Measurements from ENCODE around the gene ENO2. TPM values are rescaled to one million over a fixed set of nuclear protein-coding genes. Genes with fewer than 3 reads are reported as not detected.

Gene ENO2
- total RNA-seq, 2 experiments from 2014 or later = 106 to 171 TPM

GRCh38 chr12:6921996-6922946 lies 7.9 kb downstream of the ENO2 start:
- no peak for DNase-seq
- Mint-ChIP-seq H3K27me3 (no peaks in the 10 kb centered on the region), H3K4me1 (peaks cover 54% of the 10 kb centered on the region), H3K9me3 (ENCODE audit: low read depth) (no peaks in the 10 kb centered on the region), H3K36me3 (peaks cover 28% of the 10 kb centered on the region), H3K4me3 (no peak overlapping the region), H3K27ac (peak overlapping the region; percentile 55)
- no peak for ATAC-seq
- CTCF ChIA-PET = interaction anchor here (1.0 to 11.0 kb wide), 6 partner anchors 10 to 190 kb away, joined by 3 to 116 read pairs (median 4); no protein-coding TSS in a partner anchor

DNA sequence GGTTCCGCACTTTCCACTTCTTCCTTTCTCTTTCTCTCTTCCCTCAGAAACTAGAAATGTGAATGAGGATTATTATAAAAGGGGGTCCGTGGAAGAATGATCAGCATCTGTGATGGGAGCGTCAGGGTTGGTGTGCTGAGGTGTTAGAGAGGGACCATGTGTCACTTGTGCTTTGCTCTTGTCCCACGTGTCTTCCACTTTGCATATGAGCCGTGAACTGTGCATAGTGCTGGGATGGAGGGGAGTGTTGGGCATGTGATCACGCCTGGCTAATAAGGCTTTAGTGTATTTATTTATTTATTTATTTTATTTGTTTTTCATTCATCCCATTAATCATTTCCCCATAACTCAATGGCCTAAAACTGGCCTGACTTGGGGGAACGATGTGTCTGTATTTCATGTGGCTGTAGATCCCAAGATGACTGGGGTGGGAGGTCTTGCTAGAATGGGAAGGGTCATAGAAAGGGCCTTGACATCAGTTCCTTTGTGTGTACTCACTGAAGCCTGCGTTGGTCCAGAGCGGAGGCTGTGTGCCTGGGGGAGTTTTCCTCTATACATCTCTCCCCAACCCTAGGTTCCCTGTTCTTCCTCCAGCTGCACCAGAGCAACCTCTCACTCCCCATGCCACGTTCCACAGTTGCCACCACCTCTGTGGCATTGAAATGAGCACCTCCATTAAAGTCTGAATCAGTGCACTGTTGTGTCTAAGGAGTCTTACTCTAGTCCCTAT lies 8.8 kb downstream of the ENO2 start:
- DNase-seq = no peak
- CTCF ChIA-PET = interaction anchor here (0.6 to 11.0 kb wide), 13 partner anchors 8 to 223 kb away, joined by 3 to 116 read pairs (median 12); partner anchors contain the start of genes C12orf57, C1RL, ENO2 and LRRC23
- Mint-ChIP-seq H3K27me3 (no peaks in the 10 kb centered on the region), H3K4me1 (peaks cover 49% of the 10 kb centered on the region), H3K4me3 (no peak overlapping the region), H3K9me3 (ENCODE audit: low read depth) (no peaks in the 10 kb centered on the region), H3K36me3 (peaks cover 23% of the 10 kb centered on the region), H3K27ac (peak overlapping the region; percentile 0)
- no peak for ATAC-seq

GRCh38 chr12:6923851-6924250 lies 9.5 kb downstream of the ENO2 start:
- peak overlapping the region; percentile 77 for H3K27ac Mint-ChIP-seq
- ATAC-seq (no peak), DNase-seq (no peak)
- peaks cover 25% of the 10 kb centered on the region for H3K36me3 Mint-ChIP-seq
- peaks cover 54% of the 10 kb centered on the region for H3K4me1 Mint-ChIP-seq
- CTCF ChIA-PET = interaction anchor here (0.6 to 11.0 kb wide), 17 partner anchors 9 to 222 kb away, joined by 3 to 116 read pairs (median 5); partner anchors contain the start of genes C12orf57, C1RL, ENO2 and LRRC23
- H3K9me3 Mint-ChIP-seq (ENCODE audit: low read depth) = no peaks in the 10 kb centered on the region
- no peak overlapping the region for H3K4me3 Mint-ChIP-seq
- H3K27me3 Mint-ChIP-seq = no peaks in the 10 kb centered on the region

GRCh38 chr12:6925239-6925539 lies 10.8 kb downstream of the ENO2 start:
- ATAC-seq (no peak), DNase-seq (no peak)
- Mint-ChIP-seq H3K27ac (no peak overlapping the region), H3K9me3 (ENCODE audit: low read depth) (no peaks in the 10 kb centered on the region), H3K27me3 (no peaks in the 10 kb centered on the region), H3K4me3 (no peak overlapping the region), H3K4me1 (peaks cover 54% of the 10 kb centered on the region), H3K36me3 (peaks cover 14% of the 10 kb centered on the region)
- CTCF ChIA-PET = interaction anchor here (0.7 to 11.0 kb wide), 16 partner anchors 10 to 219 kb away, joined by 3 to 116 read pairs (median 8); partner anchors contain the start of genes C12orf57, C1RL, ENO2 and LRRC23

DNA sequence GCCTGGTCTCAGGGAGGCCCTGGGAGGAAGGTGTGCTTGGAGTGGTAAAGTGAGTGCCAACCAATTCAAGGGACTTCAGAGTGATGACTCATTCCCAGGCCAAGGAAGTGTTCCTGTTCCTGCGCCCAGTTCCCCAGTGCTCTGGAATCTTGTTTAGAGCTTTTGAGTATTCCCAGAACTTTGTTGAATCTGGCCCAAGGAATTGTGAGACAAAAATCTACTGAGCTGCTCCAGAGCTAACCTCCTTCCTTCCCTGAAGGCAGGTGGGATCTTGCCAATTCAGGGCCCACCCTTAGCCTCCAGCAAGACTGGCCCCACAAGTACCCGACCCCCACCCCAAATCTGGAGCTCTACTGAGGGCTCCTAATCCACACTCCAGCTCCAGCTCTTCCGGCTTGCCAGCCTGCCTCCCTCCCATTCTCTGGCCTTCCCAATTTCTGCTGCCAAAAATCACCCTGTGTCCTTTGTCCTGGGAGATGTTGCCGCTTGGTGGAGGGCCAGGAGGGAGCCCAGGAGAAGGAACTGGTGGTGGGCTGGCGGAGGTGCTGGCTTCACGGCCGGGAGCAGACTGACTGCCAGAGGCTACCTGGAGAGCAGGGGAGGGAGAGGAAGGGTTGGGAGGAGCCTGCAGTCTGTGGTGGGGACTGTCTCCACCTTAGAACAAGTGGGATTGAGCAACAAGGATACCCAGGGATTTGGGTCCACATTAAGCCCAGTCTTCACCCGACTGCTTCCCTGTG lies 11.3 kb downstream of the ENO2 start:
- no peaks in the 10 kb centered on the region for H3K27me3 Mint-ChIP-seq
- no peaks in the 10 kb centered on the region for H3K9me3 Mint-ChIP-seq (ENCODE audit: low read depth)
- H3K36me3 Mint-ChIP-seq = peaks cover 14% of the 10 kb centered on the region
- no peak for ATAC-seq
- peak overlapping the region; percentile 36 for H3K4me3 Mint-ChIP-seq
- DNase-seq = no peak
- CTCF ChIA-PET = interaction anchor here (0.7 to 11.0 kb wide), 16 partner anchors 11 to 187 kb away, joined by 3 to 116 read pairs (median 8); partner anchors contain the start of genes C12orf57, C1RL, ENO2 and LRRC23
- peaks cover 57% of the 10 kb centered on the region for H3K4me1 Mint-ChIP-seq
- no peak overlapping the region for H3K27ac Mint-ChIP-seq

DNA sequence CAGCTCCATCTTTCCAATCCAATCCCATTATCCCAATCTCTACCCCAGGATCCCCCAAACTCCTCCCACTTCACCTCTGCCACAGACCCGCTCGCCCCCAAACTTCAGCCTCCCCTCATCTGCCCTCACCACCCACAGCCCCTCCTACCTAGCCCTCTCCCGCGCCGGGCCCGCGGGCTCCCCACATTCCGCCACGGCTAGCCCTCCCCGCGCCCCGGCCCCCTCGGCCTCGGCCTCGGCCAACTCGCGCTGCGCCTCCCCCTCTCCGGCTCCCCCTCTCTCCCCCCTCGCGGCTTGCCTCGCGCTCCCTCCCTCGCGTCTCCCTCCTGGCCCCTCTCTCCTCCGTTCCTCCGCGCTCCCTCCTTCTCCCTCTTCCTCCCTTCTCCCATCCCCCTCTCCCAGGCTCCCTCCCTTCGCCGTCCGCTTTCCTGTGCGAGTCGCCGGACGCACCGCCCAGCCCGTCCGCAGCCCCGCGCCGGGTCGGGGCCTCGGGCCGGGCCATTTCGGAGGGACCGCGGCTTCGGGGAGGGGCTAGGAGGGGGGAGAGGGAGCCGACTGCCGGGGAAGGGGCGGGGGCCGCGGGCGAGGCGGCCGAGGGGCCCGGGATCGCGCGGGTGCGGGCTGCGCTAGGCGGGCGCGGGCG lies 13.1 kb downstream of the ENO2 start, which contains the start of gene ATN1:
ATN1 (plus strand) TSS at position 581 of the 643 bp plus-strand sequence. CDS start 6,043 bp downstream, outside the sequence.
- Mint-ChIP-seq H3K9me3 (ENCODE audit: low read depth) (no peaks in the 10 kb centered on the region), H3K4me3 (peak within 1 kb of the TSS; percentile 82), H3K27ac (peak within 1 kb of the TSS; percentile 89), H3K27me3 (no peaks in the 10 kb centered on the region), H3K36me3 (peaks cover 6% of the 10 kb centered on the region), H3K4me1 (peaks cover 60% of the 10 kb centered on the region)
- peak; percentile 61 for DNase-seq
- CTCF ChIA-PET = interaction anchor here (0.6 to 11.0 kb wide), 7 partner anchors 10 to 1032 kb away, joined by 3 to 116 read pairs (median 33); partner anchors contain the start of genes C12orf57, ENO2, LRRC23 and PTPN6
- ATAC-seq = peak; percentile 45

DNA sequence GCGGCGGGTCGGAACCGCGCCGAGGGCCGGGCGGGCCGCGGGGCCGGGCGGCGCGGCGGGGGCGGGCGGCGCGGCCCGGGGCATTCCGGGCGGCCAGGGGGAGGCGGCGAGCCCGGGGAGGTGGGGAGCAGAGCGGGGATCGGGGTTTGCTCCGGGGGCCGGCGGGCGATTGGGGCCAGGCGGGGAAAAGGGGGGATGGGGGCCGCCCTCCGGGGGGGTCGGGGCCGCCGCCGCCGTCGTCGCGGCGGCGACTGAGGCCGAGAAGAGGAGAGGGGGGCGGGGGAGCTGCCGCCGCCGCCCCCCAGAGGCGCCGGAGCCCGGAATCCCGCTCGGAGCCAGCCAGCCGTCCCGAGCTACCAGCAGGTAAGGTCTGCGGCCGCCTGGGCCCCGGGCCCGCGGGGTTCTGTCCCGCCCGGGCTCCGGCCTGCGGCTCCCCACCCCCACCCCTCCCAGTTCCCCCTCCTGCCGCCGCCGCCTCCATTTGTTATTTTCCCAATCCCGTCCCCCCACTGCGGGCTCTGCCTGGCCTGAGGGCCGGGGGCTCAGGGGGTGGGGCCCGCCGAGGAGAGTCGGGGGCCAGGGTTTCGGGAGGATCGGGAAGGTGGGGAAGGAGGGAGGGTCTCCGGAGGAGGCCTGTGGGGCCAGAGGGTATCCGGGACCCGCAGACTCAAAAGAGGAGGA lies 13.8 kb downstream of the ENO2 start:
- Mint-ChIP-seq H3K9me3 (ENCODE audit: low read depth) (no peaks in the 10 kb centered on the region), H3K36me3 (peaks cover 3% of the 10 kb centered on the region), H3K4me1 (peaks cover 60% of the 10 kb centered on the region), H3K4me3 (peak overlapping the region; percentile 78), H3K27me3 (no peaks in the 10 kb centered on the region), H3K27ac (peak overlapping the region; percentile 75)
- peak; percentile 43 for ATAC-seq
- DNase-seq = no peak
- CTCF ChIA-PET = interaction anchor here (1.0 to 11.0 kb wide), 7 partner anchors 9 to 39 kb away, joined by 3 to 116 read pairs (median 7); partner anchors contain the start of genes C12orf57, LRRC23, PTPN6 and RNU7-1

- Mint-ChIP-seq H3K36me3 (peaks cover 3% of the 10 kb centered on the region), H3K9me3 (ENCODE audit: low read depth) (no peaks in the 10 kb centered on the region), H3K27me3 (no peaks in the 10 kb centered on the region), H3K27ac (peak overlapping the region; percentile 75), H3K4me1 (peaks cover 62% of the 10 kb centered on the region), H3K4me3 (peak overlapping the region; percentile 78)
- CTCF ChIA-PET = interaction anchor here (1.0 to 11.0 kb wide), 7 partner anchors 9 to 38 kb away, joined by 3 to 116 read pairs (median 5); partner anchors contain the start of genes C12orf57, ENO2, PTPN6 and RNU7-1
- no peak for ATAC-seq
- DNase-seq = no peak
Measured at GRCh38 chr12:6928703-6929407, 14.5 kb downstream of the ENO2 start.

DNA sequence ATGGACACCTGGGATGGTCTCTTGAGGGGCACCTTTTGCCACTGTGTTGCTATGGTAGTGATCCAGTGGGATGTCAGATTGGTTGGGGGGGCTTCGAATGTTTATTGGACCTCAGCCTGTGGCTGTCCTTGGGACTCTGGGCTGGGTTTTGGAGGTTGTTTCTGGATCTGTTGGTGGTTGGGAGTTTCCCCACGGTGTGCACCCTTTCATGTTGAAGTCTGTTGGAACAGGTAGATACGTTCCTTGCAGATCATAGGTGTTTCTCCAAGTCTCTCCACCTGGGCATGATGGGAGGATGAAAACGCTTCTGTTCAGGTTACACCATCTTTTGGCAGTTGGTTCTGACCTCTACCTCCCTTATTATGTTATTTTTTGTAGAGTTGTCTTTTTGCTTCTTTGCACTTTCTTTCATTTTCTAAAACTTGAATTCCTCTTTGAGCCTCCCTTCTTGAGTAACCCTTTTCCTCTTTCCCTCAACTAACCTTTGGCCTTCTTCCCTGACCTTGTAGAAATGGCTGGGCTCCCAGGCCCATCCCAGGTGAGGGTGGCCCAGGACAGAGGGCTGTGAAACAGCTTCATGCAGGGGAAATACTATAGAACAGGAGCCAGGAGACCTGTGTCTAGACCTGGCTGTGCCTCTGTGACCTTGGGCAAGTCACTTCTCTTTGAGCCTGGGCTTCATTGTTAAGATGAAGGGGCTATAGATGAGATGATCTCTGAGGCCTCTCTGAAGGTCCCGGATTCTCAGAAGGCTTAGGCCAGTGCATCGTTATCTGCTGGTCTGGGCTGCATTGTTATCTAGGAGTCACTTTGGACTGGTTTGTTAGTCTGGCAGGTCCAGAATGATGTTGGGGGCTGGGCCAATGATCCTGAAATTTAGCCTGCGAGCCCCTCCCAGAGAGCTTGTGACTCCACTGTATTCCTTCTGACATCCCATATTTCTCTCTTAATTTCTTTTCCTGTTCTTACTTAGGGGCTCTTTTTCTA lies 15.4 kb downstream of the ENO2 start:
- Mint-ChIP-seq H3K27me3 (no peaks in the 10 kb centered on the region), H3K27ac (peak overlapping the region; percentile 63), H3K4me1 (peaks cover 60% of the 10 kb centered on the region), H3K4me3 (peak overlapping the region; percentile 78), H3K9me3 (ENCODE audit: low read depth) (no peaks in the 10 kb centered on the region), H3K36me3 (peaks cover 8% of the 10 kb centered on the region)
- CTCF ChIA-PET = interaction anchor here (0.9 to 11.0 kb wide), 8 partner anchors 8 to 38 kb away, joined by 3 to 116 read pairs (median 4); partner anchors contain the start of genes C12orf57, ENO2, PTPN6 and RNU7-1
- DNase-seq = no peak
- ATAC-seq = no peak

- Mint-ChIP-seq H3K4me1 (peaks cover 62% of the 10 kb centered on the region), H3K9me3 (ENCODE audit: low read depth) (no peaks in the 10 kb centered on the region), H3K36me3 (peaks cover 25% of the 10 kb centered on the region), H3K27me3 (no peaks in the 10 kb centered on the region), H3K4me3 (no peak overlapping the region), H3K27ac (peak overlapping the region; percentile 81)
- CTCF ChIA-PET = interaction anchor here (1.0 to 2.9 kb wide), 5 partner anchors 11 to 60 kb away, joined by 3 to 15 read pairs (median 4); partner anchors contain the start of gene SPSB2
- ATAC-seq (no peak), DNase-seq (no peak)
Measured at GRCh38 chr12:6932766-6933165, 18.4 kb downstream of the ENO2 start.

All from activated CD8-positive, alpha-beta memory T cell treated with anti-CD3 and anti-CD28 coated beads, Interleukin-2, amount 10 ng/mL, durations not matched to agents 7 days and 5 days (primary cell).